Mucosa of stomach (tissue), 1 donor: ENCODE measurements around the gene C1QTNF5.

Experiments used
- H3K27me3 ChIP-seq: one replicate; pipeline ENCODE4 v1.7.0; 2013; ENCODE audit warnings: mild to moderate bottlenecking, low read length; ENCODE audit not compliant: control insufficient read depth, insufficient read depth
- H3K36me3 ChIP-seq: one replicate; pipeline ENCODE4 v1.7.0; 2013; ENCODE audit warnings: low read length; ENCODE audit not compliant: control insufficient read depth, insufficient read depth
- H3K4me1 ChIP-seq: one replicate; pipeline ENCODE4 v1.7.0; 2013; ENCODE audit warnings: mild to moderate bottlenecking, low read length; ENCODE audit not compliant: control insufficient read depth, insufficient read depth
- H3K4me3 ChIP-seq: one replicate; pipeline ENCODE4 v1.7.0; 2013; ENCODE audit warnings: low read length
- H3K9ac ChIP-seq: one replicate; pipeline ENCODE4 v1.7.0; 2013; ENCODE audit warnings: mild to moderate bottlenecking, low read length, moderate library complexity
- H3K9me3 ChIP-seq: one replicate; pipeline ENCODE4 v1.7.0; 2013; ENCODE audit warnings: mild to moderate bottlenecking, low read length, moderate library complexity; ENCODE audit not compliant: control insufficient read depth
- donor health status: Pancreatic carcinoma.

C1QTNF5 gene

DNA sequence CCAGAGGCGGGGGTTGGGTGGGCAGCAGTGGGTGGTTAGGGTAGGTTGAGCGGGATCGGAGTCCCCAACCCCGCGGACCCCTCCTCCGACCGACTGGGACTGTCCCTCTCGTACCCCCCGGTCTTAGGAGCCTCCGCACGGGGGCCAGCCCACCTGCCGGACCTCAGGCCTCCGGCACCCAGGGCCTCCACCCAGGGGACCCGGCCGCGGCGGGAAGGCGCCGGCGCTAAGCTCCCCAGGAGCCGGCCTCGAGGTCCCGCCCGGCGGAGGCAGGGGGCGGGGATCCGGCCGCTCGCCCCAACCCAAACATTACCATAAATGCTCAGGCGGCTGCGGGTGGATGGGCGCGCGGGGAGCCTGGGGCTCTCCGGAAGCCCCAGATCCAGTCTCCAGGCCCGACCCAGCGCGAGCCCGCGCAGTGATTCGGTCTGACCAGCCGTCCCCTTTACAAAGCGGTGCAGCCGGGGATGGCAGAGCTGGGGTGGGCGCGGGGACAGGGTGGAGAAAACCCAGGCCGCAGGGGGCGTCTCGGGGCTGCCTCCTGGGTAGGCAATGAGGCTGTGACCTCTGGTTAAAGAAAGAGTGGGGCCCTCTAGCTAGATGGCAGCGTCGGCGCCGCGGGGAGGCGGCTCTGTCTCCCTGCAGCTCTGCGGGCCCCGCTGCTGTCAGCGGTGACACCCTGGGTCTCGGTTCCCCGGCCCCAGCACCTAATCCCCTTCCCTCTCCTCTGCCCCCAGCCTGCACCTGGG lies 19.7 kb downstream of the C1QTNF5 start:
- Histone ChIP-seq H3K27me3 (peaks cover 45% of the 10 kb centered on the region), H3K4me3 (peak overlapping the region; percentile 25), H3K36me3 (no peaks in the 10 kb centered on the region), H3K9ac (peak overlapping the region; percentile 73), H3K4me1 (peaks cover 31% of the 10 kb centered on the region), H3K9me3 (no peaks in the 10 kb centered on the region)

DNA sequence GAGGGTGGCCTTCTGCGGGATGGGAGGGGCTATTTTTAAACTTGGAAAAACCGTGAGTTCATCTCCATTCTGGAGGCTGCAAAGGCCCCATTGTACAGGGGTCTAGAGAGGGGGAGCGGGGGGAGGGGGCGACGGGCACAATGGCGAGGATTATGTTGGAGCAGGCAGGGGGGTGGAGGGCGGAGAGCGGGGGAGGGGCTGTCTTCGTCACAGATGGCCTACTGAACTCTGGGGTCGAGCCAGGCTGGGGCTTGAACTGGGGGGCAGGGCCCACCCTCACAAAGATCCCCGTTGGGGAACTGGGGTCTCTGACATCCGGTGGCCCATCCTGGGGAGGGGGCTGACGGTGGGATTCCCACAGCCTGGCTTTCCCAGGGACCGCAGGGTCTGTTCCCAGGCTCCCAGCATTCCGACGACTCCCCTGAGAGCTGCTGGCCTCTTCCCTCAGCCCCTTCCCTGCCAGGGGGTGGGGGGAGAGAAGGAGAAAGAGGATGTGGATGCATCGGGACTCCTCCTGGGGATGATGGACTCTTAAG lies 20.4 kb downstream of the C1QTNF5 start:
- peaks cover 37% of the 10 kb centered on the region for H3K4me1 ChIP-seq
- no peaks in the 10 kb centered on the region for H3K36me3 ChIP-seq
- peak overlapping the region; percentile 62 for H3K9ac ChIP-seq
- no peaks in the 10 kb centered on the region for H3K9me3 ChIP-seq
- H3K4me3 ChIP-seq, result no peak overlapping the region
- peaks cover 51% of the 10 kb centered on the region for H3K27me3 ChIP-seq

DNA sequence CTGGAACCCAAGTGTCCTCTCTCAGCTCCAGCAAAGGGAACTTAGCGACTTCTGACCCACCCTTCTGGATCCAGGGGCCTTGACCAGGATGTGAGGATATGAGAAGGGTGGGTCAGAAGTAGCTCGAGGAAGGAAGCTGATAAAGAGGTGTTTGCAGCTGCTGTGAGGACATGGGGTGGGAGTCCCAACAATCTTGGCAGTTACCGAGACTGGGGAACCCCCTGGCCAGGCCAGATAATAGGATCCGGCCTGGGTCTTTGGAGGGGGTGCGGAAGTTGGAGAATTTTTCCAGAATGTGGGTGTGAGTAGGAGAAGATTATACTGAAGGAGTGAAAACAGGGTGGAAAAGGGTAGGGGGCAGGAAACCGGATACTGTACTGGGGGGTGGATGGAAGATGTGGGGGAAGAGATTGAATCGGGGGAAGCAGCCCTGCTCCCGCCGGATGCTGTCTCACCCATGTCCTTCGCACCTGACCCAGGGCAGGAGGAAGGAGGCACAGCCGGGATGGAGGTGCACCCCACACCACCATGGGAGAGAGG lies 20.9 kb downstream of the C1QTNF5 start:
- H3K4me1 ChIP-seq, result peaks cover 43% of the 10 kb centered on the region
- H3K9ac ChIP-seq, result no peak overlapping the region
- H3K4me3 ChIP-seq, result no peak overlapping the region

DNA sequence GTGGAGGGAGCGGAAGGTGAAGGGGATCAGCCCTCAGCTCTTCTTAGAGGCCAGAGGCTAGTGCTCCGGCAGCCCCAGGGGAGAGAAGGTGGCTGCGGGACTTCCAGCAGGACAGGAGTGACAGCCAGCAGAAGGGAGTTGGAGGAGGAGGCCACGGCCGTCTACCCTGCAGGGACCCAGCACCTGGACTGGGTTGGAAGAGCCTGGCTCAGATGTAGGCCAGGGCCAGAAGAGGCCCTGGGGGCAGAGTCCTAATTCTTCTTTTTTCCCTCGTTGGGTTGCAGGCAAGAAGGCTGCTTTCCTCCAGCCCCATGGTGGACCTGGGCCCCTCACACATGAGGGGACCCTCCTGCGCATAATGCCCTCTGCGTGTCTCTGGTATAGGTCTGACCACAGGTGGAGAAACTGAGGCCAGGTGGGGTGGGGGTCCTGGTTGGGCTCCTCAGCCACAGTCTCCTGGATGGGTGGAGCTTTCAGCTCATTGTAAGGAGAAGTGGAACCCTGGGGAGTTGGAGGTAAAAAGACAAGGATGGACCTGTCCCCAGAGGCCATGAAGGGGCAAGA lies 21.5 kb downstream of the C1QTNF5 start:
- no peaks in the 10 kb centered on the region for H3K9me3 ChIP-seq
- no peaks in the 10 kb centered on the region for H3K36me3 ChIP-seq
- H3K4me3 ChIP-seq, result no peak overlapping the region
- H3K4me1 ChIP-seq, result peaks cover 44% of the 10 kb centered on the region
- peaks cover 62% of the 10 kb centered on the region for H3K27me3 ChIP-seq
- no peak overlapping the region for H3K9ac ChIP-seq

More for the DNA sequence above, 20.9 kb downstream of the C1QTNF5 start:
- Histone ChIP-seq H3K9me3 (no peaks in the 10 kb centered on the region), H3K27me3 (peaks cover 57% of the 10 kb centered on the region), H3K36me3 (no peaks in the 10 kb centered on the region)

GRCh38 chr11:119318240-119319135 lies 22.2 kb downstream of the C1QTNF5 start:
- H3K4me3 ChIP-seq, result no peak overlapping the region
- peaks cover 44% of the 10 kb centered on the region for H3K4me1 ChIP-seq
- H3K9me3 ChIP-seq, result no peaks in the 10 kb centered on the region
- peak overlapping the region; percentile 37 for H3K9ac ChIP-seq
- H3K36me3 ChIP-seq, result no peaks in the 10 kb centered on the region
- peaks cover 66% of the 10 kb centered on the region for H3K27me3 ChIP-seq

DNA sequence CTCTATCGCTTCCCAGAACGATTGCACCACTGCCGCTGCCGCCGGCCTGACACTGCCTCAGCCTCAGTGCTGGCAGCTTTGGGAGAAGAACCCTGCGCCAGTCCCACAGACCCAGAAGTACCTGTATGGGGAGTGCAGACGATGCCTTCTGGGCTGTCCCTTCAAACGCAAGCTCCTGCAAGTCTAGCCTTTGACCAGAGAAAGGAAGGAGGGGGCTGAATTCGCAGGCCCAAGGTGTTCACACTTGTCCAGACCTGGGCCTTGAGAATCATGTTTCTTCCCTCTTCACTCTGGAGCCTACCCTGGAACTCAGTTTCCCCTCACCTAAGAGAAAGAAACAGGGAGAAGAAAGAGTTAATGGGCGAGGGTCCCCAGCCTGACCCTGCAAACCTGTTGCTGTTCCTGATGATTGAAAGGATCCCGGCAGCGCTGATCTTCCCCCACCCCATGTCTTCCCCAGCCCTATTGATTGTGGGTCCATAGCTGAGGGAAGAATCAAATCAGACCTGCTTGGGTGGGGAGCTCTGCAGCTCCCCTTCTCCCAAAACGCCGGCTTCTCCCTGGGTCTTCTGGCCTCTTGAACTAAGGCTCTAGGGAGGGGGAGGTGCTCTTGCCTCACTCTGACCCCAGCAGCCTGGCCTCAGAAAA lies 23.0 kb downstream of the C1QTNF5 start:
- peak overlapping the region; percentile 37 for H3K9ac ChIP-seq
- H3K36me3 ChIP-seq, result no peaks in the 10 kb centered on the region
- H3K9me3 ChIP-seq, result no peaks in the 10 kb centered on the region
- no peak overlapping the region for H3K4me3 ChIP-seq
- H3K27me3 ChIP-seq, result peaks cover 66% of the 10 kb centered on the region
- H3K4me1 ChIP-seq, result peaks cover 44% of the 10 kb centered on the region

GRCh38 chr11:119316729-119317591 lies 23.7 kb downstream of the C1QTNF5 start, which contains the start of gene MCAM:
Gene MCAM (minus strand): TSS chr11:119317130. CDS start chr11:119317101, 29 bp downstream.
- peaks cover 44% of the 10 kb centered on the region for H3K4me1 ChIP-seq
- H3K27me3 ChIP-seq, result peaks cover 66% of the 10 kb centered on the region
- H3K36me3 ChIP-seq, result no peaks in the 10 kb centered on the region
- H3K4me3 ChIP-seq, result no peak within 1 kb of the TSS
- H3K9ac ChIP-seq, result peak within 1 kb of the TSS; percentile 61
- no peaks in the 10 kb centered on the region for H3K9me3 ChIP-seq

GRCh38 chr11:119316016-119316728 lies 24.5 kb downstream of the C1QTNF5 start:
- no peaks in the 10 kb centered on the region for H3K36me3 ChIP-seq
- H3K9me3 ChIP-seq, result no peaks in the 10 kb centered on the region
- H3K4me1 ChIP-seq, result peaks cover 41% of the 10 kb centered on the region
- H3K4me3 ChIP-seq, result no peak overlapping the region
- H3K9ac ChIP-seq, result peak overlapping the region; percentile 61
- H3K27me3 ChIP-seq, result peaks cover 63% of the 10 kb centered on the region

DNA sequence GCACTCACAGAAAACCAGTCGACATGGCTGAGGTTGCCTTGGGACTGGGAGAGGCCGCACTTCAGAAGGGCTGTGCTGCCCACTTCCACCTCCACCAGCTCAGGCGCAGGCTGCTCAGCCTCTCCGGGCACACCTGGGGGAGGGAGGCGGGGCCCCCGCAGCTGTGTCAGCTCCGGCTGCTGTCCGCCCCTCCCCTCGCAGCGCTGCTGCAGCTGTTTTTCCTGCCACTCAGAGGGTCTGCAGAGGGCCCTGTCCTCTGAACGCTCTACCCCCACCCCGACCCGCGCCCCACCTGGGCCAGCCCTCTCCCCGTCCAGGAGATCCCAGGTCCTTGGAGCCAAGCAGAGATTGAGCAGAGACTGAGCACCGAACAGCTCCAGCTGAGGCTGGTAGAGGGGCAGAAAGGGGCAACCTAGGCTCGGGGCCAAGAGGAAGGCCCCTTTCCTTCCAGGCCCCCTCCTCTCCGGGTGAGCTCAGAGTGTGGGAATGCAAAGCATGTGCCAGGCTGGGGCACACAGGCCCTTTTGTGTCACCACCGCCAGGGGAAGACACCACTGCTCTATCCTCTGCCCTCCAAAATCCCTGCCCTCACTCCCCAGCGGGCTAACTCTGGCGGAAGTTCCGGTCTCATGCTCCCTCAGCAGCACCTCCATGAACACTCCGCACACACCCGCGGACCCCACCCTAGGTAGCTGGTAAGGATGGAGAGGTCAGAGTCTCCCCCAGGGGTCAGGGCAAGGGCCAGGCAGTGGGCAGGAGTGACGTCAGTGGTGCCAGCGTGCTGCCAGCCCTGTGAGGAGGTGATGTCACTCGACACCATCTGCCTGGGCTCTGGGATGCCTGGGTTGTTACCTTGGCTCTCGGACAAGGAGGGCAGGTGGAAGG lies 25.3 kb downstream of the C1QTNF5 start:
- peaks cover 55% of the 10 kb centered on the region for H3K27me3 ChIP-seq
- no peaks in the 10 kb centered on the region for H3K36me3 ChIP-seq
- no peak overlapping the region for H3K4me3 ChIP-seq
- H3K4me1 ChIP-seq, result peaks cover 35% of the 10 kb centered on the region
- no peaks in the 10 kb centered on the region for H3K9me3 ChIP-seq
- peak overlapping the region; percentile 61 for H3K9ac ChIP-seq

- H3K4me1 ChIP-seq, result peaks cover 29% of the 10 kb centered on the region
- H3K9ac ChIP-seq, result no peak overlapping the region
- no peaks in the 10 kb centered on the region for H3K9me3 ChIP-seq
- H3K27me3 ChIP-seq, result peaks cover 50% of the 10 kb centered on the region
- H3K36me3 ChIP-seq, result no peaks in the 10 kb centered on the region
- no peak overlapping the region for H3K4me3 ChIP-seq
Observed at GRCh38 chr11:119314726-119315125, 26.0 kb downstream of the C1QTNF5 start.
